ENCODE data around the gene EPAS1.
"Not testable (repeated sequence)": the region's sequence is repeated elsewhere in the genome, so short reads cannot be mapped to it uniquely, and the experiment has no call there.

EPAS1 gene

GRCh38 chr2:46386763-46387162, 89.6 kb downstream of the EPAS1 start:
- no peak for DNase-seq

GRCh38 chr2:46387292-46387691, 90.1 kb downstream of the EPAS1 start:
- DNase-seq, result peak in 1 of 2 donors; percentile 10

GRCh38 chr2:46387886-46388515, 90.8 kb downstream of the EPAS1 start:
- DNase-seq, result no peak

DNA sequence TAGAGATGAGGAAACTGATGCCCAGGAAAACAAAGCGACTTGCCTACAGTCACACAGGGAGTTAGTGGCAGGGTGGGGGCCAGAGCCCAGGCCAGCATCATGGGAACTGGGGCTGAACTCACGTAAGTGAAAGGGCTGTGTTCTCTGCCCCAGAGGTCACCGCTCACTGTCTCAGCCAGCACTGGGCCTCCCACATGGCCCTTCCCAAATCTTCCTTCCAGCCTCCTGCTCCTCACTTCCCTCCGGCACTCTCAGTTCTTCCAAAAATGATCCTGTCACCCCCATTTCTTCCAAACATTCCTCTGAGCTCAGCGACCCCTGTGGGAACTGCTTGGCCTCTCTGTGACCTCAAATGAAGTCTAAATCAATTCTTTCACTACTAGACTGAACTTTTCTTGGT, 91.7 kb downstream of the EPAS1 start:
- DNase-seq, result no peak

DNA sequence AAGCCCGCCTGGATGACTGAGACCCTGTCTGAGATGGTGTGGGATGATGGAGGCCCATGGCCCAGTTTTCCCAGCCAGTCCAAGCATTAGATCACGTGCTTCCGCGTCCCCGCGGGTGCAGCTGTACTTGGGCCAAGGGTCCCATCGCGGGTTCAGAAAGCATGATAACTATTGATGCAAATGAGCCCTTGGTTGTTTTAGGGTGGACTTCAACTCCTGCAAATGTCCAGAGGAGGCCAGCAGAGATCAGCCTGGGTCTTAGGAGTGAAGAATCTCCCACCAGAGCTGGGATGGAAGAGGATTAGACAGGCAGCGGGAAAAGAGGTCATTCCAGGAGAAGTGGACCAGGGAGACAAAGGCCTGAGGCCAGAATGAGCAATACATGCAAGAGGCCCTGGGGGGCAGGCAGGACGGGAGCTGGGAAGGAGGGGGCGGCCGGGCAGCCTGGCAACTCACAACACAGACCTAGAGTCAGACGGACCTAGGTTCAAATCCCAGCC, 92.3 kb downstream of the EPAS1 start:
- no peak for DNase-seq

DNA sequence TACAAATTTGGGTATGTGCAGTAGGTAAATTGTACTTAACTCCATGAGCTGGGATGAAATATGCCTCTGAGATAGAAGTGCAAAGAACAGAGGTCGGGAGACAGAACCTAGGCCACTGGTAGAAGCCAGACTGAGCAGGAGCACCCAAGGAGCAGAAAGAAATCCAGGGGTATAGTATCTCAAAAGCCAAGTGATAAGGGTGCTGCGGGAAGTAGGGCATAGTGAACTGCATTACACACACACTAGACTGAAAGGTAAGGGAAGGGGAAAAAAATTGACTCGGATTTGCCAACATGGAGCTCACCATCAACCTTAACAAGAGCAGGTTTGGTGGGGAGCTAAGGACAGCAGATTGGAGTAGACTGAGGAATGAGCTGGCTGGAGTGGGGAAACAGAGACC, 92.8 kb downstream of the EPAS1 start:
- DNase-seq, result no peak

DNA sequence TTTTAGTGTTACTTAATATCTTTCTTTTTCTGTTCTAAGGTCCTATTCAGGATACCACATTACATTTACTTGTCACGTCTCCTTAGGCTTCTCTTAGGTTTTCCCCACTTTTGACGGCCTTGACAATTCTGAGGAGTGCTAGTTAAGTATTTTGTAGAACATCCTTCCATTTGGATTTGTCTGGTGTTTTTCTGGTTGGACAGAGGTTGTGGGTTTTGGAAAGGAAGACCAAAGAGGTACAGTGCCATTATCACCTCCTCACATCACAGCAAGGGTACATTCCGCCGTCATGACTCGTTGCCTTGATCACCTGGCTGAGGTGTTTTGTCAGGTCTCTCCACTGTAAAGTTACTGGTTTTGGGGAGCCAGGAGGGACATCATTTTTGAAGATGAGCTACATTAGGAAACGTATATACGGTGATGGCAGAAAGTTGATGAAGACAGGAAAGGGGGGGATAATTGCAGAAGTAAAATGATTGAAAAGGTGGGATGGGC, 93.7 kb downstream of the EPAS1 start:
- DNase-seq, result no peak

- no peak for DNase-seq
These were observed 95.5 kb downstream of the EPAS1 start for GRCh38 chr2:46392561-46393346.

GRCh38 chr2:46393347-46393820, 96.2 kb downstream of the EPAS1 start:
- no peak for DNase-seq

DNA sequence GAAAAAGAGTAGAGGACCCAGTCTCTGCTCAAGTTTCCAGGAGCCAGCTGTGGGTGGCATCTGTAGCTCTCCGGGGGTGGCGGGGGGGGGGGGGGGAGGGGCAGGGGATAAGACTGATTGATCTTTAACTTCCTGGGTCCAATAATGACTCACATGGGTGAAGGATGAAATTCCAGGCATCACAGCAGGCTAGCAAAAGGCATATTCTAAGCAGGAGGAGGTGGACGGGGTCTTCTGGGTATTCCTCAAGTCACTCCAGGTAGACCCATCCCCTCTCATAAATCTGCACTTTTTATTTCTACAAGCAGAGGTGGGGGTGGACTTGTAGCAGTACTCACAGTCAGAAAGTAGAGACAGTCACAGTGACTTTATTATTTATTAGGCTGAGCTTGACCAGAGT, 96.7 kb downstream of the EPAS1 start:
- DNase-seq, result no peak

DNA sequence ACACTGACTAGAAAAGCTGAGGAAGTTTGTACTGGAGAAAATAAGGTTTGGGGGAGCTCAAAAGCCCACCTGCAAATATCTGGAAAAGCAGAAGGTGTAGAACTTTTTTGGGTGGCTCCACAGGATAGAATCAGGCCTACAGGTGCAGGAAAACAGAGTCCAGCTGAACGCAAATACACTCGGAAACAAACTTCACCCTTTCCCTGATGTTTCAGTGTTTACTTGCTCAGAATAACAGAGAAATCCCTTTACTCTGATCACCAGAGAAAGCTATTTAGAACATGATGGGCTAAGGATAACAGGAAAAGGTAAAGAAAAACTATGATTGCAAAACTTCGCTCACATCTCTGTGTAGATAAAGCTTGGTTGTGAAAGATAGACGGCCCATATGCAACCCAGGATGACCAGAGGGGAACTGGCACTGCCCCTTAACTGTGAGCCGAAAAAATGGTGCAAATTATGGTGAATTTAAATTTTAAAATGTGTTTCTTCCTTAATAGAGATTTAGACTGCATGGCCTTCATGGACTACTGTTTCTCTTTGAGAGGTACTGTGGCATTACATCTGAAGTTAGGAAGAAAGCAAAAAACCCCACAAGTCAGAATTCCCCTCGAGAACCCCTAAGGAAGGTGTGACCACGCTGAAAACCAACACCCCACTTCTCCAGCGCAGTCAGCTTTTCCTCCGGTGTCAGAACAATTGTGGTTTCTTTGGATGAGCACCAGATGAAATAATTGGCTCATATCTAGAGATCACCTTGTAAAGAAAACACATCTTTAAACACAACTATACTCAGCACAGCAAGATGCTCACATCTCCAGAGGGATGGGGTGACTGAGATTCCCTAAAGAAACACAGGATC, 97.7 kb downstream of the EPAS1 start:
- no peak for DNase-seq

GRCh38 chr2:46395730-46396129, 98.5 kb downstream of the EPAS1 start:
- DNase-seq, result not testable (repeated sequence)

DNA sequence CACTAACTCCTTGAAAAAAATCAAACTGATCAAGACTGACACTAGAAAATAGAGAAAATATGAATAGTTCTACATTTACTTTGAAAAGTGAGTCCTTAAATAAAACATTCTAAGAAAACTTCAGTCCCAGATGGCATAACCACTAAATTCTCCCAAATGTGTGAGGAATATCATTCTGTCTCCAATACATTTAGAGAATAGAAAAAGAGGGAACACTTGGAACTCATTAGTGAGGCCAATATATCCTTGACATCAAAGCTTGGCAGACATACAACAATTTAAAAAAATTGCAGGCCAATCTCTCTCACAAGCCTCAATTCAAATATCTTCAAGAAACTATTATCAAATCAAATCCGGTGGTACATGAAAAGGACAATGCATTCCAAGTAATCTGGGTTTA, 102.8 kb downstream of the EPAS1 start:
- DNase-seq, result no peak

DNA sequence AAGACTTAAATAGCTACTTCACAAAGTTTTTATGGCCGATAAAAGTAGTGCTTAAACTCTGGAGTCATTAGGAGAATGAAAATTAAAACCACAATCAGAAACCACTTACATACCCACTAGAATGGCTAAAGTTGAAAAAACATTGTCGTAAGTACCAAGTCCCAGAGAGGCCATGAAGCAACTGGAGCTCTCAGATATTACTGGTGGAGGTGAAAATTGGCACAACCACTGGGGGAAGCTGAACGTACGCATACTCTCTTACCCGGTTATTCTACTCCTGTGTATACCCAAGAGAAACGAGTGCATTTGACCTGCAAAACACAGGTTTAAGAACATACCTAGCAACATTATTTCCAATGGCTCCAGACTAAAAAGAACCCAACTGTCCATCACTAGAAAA, 105.7 kb downstream of the EPAS1 start:
- DNase-seq, result no peak

DNA sequence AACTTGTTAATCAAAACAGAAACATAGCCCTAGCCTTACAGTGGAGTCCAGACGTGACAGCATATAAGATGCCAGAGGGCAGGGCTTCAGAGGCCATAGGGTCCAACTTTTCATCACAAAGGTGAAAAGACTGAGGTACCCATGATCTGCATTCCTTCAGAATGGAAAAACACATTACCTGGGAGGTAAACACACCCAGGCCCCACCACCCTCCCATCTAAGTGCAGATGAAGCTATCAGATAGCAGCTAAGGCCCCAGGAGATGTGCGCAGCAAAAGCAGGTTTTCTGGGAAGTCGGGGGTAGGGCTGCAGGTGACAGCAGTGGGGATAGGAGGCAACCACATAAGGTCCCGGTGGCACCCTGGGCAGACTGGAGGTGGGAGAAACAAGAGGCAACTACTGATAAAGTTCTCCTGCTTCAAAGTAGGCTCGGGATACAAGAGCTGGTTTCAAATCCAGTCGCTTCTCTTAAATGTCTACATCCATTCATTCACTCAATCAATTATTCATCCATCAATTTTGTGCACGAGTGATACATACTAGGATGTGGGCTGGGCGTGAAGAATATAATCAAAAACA, 107.1 kb downstream of the EPAS1 start:
- no peak for DNase-seq

GRCh38 chr2:46407852-46408455, 110.7 kb downstream of the EPAS1 start:
- DNase-seq, result no peak

DNA sequence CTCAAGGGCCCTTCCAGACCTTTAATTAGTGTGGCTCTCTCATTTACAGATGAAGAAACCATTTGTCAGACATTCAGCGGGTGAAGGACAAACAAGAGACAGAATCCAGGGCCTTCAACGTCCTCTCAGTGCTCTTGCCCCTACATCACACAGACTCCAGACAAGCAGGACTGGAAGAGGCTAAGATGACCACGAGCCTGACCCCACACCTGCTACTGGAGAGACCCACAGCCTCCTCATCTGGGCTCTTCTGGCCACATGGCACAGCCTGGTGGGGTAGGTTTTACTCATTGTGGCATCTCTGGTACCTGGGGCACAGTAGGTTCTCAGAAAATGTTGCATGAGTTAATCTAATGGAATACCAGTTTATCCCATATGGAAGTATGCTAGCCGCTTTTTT, 112.5 kb downstream of the EPAS1 start:
- no peak for DNase-seq

GRCh38 chr2:46410273-46411244, 113.4 kb downstream of the EPAS1 start:
- DNase-seq, result no peak

- no peak for DNase-seq
These were observed 114.0 kb downstream of the EPAS1 start for GRCh38 chr2:46411245-46411641.

DNA sequence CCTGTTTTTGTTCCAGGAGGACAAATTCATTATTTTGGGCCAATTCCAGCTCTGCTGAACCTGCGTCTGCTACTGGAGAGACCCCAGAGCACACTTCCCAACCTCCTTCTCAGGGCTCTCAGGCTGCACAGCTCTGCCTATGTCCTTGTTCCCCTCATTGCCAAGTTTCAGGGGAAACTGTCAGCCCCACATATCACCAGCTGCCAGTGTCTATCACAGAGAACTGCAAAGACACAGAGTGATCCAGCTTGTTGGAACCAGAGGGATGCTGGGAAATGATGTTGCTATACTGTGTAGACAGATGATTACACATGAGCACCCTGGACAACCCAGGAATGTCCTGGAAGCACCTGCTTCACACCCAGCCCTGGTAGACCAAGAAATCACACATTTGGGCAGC, 114.8 kb downstream of the EPAS1 start:
- no peak for DNase-seq

- DNase-seq, result no peak
These were observed 115.9 kb downstream of the EPAS1 start for GRCh38 chr2:46413111-46413510.
